Stimulated activated CD8-positive, alpha-beta memory T cell treated with anti-CD3 and anti-CD28 coated beads, Interleukin-7, amount 100 ng/mL, for 1 hour (primary cell): ENCODE measurements around the gene TSPAN9.

Experiments used
- DNase-seq, 2 donors: peaks; one replicate each; pipeline ENCODE4 v3.0.0-alpha.2; 2020; ENCODE audit warnings: low read depth in 2 of 2

The TSPAN9 gene

GRCh38 chr12:3078086-3078820 lies 1.1 kb downstream of the TSPAN9 start:
- no peak for DNase-seq

GRCh38 chr12:3081091-3081490 lies 3.9 kb downstream of the TSPAN9 start:
- DNase-seq: no peak

- no peak for DNase-seq
These were observed 4.7 kb downstream of the TSPAN9 start for GRCh38 chr12:3081886-3082285.

GRCh38 chr12:3083241-3083920 lies 6.2 kb downstream of the TSPAN9 start:
- no peak for DNase-seq

DNA sequence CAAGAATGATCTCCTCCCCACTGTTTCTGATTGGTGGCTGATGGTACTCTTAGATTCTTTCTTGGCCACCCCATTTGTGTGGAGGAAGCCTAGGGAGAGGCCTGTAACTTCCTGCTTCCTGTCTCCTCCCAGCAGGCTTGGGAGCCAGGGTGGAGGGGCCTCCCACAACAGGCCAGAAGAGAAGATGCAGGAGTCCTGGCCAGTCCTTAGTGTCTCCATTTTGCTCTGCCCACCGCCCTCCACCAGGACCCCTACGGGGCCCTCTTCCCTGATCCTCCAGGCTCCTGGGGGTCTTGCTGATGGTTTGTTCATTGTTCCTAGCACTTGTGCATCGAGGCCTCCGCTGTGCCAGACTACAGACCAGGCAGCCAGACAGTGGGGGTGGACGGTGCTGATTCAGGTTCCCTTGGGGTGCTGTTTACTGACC lies 6.8 kb downstream of the TSPAN9 start:
- DNase-seq: no peak

DNA sequence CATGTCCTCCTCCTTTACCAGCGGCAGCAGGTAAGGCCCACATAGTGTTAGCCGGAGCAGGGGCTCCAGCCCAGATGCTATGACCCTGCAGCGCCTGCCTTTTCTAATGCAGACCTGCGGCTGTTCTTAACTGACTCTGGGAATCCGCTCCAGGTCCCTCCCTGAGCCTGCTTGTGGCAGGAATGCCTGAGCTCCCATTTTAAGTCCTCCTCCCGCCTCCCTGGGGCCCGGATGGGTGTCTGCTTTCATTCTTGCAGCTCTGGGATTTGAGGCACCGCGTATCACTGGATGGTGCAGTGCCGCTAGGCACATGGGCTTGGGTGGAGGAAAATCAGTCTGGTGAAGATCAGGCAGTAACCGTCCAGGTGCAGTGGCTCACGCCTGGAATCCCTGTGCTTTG lies 7.6 kb downstream of the TSPAN9 start:
- DNase-seq: no peak

DNA sequence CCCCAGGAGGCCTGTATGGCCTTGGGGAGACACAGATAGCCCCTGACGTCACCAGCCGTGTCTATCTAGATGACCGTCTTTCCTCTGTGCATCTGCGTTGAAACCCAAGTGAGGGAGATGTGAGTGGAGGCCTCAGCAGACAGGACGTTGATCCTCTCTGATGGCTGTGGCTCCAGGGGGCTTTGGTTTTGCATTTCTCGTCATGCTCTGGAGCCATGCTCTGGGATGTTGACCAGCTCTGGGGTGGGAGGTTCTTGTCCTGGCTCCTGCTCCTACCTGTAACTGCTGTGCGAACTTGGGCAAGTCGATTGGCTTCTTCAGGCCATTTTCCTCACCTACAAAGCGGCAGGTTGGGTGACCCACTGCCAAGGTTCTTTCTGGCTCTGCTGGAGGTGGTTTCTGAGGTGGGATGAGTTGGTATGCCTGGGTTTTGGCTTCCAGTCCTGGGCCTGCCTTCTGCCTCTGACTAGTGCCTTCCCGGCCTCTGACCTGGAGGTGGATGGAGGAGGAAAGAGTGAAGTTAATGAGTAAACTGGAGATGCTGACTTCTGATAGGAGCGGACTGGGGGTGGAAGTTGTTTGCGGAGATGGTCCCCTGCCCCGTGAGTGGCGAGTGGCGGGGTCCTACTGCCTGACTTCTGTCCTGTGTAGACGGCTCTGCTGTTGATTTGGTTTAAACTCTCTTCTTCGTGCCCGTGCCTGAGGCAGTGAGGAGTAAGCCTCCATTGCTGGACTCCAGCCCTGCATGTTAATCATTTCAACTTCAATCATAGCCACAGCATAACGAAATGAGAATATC lies 8.4 kb downstream of the TSPAN9 start:
- DNase-seq: no peak

- DNase-seq: no peak
These were observed 9.0 kb downstream of the TSPAN9 start for GRCh38 chr12:3086211-3086610.

DNA sequence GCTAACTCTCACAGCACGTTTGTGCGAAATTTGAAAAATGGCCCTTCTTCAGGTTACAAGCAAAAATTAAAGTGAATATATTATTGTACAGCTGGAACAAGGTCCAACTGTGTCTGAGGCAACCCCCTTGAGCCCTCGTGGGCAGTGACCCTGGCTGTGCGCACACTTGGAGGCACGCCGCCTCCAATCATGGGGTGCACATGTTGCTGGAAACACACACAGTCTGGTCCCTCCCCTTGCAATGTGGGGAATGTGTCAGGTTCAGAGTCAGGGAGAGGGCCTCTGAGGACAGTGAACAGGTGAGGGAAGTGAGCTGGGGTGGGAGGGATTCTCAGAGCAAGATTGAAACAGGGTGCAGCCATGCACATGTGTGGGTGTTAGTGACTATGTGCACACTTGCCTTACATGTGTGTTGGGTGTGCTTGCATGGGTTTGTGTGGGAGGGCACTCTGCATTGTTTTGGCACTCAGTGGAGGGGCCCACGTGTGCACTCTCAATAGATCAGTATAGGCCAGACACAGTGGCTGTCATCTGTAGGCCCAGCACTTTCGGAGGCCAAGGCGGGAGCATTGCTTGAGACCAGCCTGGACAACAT lies 9.6 kb downstream of the TSPAN9 start:
- no peak for DNase-seq

DNA sequence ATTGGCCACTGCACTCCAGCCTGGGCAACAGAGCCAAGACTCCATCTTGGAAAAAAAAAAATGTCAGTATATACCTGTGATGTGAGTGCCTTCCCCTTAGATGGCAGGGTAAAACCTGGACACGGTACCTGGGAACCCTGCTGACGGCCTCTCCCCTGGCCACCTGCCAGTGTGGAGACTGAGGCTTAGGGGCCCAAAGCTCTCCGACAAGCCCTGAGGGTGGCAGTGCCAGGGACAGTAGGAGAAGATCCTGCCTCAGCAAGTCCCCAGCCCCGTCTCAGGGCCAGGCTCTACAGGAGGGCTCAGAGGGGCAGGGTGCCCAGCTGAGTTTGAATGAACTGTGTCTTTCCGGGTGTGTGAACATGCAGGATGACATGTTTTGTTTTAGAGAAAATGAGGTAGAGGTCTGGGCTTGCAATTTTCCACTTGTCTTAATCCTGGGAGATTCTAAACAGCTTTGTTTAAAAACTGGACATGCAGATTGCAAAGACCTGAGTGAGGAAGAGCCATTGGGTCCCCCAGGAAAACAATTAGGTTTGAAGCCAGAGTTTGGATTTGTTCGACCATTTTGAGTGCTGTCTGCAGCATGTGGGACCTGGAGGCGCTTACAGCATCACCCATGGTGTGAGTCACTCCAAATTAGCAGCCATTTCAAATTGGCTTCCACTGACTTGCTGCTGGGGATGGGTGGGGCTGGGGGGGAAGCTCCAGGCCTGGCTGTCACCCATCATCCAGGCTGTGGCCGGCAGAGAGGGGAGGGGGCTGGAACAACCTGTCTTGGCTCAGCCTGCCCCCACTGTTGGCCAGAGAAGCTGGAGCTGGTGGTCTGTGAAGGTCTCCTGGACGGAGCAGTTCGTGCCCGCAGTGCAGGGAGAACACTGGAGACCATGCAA lies 10.8 kb downstream of the TSPAN9 start:
- DNase-seq: no peak

DNA sequence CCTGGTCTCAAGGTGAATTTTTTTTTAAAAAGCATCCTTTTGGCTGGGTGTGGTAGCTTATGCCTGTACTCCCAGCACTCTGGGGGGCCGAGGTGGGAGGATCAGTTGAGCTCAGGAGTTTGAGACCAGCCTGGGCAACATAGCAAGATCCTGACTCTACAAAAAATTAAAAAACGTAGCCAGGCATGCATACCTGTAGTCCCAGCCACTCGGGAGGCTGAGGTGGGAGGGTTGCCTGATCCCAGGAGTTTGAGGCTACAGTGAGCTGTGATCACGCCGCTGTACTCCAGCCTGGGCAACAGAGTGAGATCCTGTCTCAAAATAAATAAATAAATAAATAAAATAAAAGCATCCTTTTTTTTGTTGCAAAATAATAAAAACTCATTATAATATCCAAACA lies 12.4 kb downstream of the TSPAN9 start:
- DNase-seq: no peak

- DNase-seq: no peak
These were observed 13.3 kb downstream of the TSPAN9 start for GRCh38 chr12:3090240-3091037.

GRCh38 chr12:3091038-3091319 lies 13.8 kb downstream of the TSPAN9 start:
- no peak for DNase-seq

DNA sequence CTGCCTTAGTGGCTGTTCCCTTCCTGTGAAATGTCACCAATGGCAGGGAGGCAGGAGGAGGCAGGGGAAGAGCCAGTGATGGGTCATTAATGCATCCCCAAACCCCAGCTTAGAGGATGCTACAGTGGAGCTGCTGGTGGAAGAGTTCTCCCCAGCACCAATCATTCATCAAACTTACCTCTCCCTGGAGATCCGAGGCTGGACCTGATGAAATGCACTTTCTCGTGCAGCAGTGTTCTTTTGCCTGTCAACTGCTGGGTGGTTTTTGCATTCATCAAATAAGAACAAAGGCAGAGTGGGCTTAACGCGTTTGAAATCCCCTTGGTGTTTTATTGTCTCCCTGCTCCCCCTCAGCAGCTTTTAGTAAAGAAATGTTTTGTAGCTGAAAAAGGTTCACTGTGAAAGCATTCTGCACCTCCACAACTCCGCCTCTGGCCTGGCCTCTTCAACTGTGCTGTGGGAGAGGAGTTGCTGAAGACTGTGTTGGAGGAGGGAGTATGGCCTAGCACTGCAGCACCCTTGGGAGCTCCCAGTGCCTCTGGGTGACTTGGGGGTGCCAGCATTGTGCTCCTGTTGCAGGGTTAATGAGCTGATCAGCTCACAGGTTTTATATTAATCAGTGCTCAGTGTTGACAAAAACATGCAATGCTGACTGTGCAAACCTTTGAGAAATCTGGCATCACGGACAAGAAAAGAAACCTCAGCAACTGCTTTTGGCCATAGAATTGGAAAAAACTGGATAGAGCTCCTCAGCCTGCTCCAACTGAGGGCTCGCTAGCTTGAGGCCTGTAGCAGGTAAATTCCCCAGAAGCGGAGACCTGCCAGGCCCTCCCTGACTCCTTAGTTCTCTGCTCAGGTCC lies 14.4 kb downstream of the TSPAN9 start:
- DNase-seq: no peak

DNA sequence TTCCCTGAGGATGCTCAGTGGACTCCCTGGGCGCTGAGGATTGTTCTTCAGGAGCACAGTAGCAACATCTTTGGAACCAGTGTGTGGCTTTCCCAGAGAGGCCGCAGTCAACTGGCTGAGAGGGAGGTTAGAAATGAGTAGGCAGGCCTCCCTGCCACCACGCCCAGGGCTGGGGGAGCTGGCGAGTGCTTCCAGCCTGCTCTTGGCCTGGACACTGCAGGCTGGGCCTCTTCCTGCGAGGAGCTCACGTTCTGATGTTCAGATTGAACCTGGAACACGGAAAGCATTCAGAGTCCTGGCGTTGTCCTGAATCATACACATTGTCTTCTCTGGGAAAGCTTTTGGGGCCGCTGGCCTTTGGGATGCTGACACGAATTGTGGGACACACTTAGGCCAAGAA lies 15.6 kb downstream of the TSPAN9 start:
- DNase-seq: no peak

DNA sequence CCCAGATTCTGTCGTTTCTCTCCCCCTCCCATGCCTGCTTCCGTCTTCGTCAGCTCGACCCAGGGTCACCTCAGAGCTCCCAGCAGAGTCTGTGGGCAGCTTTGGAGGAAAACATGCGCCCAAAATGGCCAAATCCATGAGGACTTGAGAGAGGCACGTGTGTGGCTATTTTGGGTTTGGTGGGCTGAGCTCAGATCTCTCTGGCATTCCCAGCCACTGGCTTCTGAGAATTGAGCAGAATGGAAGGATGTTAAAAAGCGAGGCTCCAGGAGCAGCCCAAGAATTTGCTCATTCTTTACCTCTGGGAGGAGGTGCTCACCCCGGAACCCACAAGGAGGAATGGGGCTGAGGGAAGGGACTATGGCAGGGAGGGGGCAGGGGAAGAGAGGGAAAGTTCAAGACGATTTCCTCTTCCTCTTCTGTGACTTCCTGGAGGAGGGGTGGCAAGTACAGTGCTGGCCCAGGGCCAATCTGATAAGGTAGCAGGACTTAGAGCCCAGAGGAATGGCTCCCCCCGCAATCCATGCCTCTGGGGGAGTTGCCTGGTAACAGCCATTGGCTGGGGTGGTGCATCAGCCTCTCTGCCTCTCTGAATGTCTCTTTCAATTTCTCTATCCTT lies 20.1 kb downstream of the TSPAN9 start:
- DNase-seq: no peak

DNA sequence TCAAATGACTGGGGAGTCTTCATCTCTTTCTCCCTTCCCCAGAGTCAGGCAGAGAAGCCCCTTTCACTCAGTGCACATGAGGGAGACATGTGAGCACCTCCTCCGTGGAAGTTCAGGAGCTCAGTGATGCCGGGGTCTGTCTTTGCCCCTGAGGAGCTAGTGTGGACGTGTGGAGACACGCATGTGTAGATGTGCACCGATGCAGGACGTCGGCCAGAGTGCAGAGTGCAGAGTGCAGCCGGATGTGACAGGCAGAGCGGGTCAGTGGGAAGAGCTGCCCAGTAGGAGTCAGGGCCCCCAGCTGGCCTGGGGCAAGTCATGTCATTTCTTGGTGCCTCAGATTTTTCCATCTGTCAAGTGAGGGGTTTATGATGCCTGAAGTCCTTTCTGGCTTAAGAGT lies 20.7 kb downstream of the TSPAN9 start:
- no peak for DNase-seq

- DNase-seq: no peak
These were observed 21.3 kb downstream of the TSPAN9 start for GRCh38 chr12:3098436-3098835.

GRCh38 chr12:3099146-3099545 lies 22.0 kb downstream of the TSPAN9 start:
- no peak for DNase-seq
